Measurements from ENCODE around the gene RAPGEF5.

Gene RAPGEF5

DNA sequence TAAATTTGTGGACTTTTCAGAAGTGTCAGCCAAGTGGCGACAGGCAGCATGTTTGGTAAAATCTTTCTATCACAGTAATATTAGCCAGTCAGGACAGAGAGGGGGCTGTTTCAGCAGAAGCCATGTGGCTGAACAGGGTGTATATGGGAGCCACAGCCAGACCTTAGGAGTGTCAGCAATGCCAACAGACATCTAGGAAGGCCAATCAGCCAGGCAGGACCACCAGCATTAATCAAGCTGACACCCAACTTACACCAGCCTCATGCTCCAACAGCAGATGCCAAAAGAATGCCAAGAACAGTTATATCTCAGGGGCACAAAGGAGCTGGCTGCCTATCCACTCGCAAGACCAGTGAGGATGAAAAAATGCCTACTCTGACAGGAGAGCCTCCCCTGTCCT lies 54.8 kb downstream of the RAPGEF5 start:
- DNase-seq = no peak

DNA sequence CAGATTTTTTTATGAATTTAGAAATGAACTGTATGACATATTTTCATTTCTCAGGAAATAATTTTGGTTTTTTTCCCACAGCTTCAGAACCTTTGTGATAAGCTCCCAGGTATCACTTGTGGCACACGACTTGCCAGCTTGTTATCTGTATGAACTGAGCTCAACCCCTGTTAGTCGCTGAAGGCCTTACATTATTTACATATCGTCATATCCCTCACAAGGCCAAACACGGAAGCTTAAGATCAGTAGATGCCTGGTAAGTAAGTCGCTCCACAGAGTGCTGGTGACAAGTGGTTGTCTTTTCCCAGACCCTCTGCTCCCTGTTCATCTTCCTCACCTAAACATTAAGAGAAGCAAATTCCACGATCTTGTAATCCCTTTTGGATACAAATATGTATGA lies 55.2 kb downstream of the RAPGEF5 start:
- no peak for DNase-seq

DNA sequence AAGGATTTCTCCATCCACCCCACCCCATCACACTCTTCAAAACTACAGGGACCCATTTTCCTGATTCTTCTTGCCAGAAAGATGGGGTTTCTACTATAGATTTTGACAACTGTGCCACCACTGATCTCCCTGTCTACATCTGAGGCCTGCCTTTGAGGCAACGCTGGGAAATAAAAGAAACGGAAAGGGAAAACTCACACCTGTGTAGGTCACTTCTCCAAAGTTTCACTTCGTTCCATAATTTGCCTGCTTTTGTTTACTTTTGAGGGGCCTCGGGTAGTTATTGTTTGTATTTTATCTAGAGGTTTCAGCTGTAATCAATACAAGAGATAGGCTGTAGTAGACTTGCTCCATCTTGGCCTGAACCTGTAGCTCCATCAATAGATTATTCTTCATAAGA lies 56.1 kb downstream of the RAPGEF5 start:
- DNase-seq = no peak

DNA sequence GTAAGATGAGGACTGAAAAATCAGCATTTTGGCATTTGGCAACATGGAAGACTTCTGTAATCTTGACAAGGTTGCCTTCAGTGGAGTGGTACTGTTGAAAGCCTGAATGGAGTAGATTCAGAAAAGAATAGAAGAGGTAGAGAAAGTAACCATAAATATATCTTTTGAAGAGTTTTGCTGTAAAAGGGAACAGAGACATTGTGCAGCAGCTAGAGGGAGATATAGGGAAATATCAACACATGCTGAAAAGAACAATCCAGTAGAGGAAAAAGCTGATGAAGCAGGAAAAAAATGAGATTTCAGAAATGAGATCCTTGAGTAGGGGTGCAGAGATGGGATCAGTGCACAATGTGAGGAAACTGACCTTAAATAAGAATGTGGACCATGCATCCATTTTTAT lies 60.0 kb downstream of the RAPGEF5 start:
- no peak for DNase-seq

DNA sequence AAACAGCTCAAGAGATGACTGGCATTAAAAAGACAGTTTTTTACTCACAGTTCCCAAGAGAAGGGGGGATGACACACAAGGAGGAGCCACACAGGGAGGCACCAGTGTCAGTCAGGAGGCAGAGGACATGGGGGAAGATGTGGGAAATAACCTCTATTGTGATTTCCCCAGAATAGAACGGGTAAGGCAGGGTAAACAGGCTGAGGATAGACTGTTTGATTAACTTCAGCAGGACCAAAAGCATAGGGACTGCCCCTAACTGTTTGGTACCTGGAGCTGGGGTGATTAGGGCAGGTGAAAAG lies 60.7 kb downstream of the RAPGEF5 start:
- DNase-seq = no peak

DNA sequence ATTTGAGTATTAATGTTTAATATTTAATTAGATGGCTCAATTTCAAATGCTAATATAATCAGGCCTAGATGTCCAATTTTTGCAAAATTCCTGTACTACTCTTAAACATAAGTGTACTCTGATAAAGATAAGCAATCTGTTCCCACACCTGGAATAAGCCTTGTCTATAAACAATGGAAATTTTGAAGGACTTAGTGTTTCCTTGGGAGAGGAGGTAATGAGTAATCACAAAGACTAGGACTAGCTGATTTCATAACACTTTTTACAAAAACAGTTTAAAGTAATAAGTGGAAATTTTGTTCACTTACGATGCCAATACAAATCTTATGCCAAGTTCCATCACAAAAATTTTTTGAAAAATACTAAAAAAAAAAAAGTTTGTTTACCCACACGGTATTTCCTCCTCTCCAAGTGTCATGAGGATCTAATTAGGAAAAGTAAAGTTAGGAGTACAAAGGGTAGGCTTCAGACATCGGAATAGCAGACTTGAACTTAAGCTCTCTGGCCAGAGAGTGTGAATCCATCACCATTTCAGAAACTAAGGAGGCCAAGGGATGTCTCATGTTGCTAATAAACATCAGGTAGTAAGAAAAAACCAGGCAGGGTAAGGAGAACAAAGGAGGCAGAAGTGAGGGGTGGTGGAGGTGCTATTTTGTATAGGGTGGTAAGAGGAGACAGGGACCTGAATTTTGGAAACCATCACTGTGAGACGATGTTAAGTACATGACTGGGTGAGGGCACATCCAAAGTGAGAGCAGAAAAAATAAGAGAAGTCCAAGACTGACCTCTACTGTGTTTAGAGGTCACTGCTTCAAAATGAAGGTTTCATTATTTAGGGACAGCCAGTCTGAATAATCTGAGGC lies 61.3 kb downstream of the RAPGEF5 start:
- DNase-seq = no peak

DNA sequence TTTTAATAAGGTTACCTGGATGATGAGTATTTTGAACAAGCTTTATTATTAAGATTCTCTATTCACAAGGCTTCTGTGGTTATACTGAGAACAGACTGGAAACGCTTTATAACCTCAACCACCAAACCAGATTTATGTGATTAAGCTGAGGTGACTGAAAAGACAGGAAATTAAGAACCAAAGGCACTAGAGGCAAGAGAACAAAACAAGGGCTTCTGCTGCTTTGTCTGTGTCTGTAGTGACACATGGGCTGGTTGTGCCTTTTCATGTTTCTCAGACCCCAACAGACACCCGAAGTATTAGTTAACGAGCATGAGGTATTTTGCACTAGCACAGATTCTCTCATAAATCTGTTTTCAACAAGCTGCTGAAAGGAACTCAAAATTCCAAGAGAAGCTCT lies 64.4 kb downstream of the RAPGEF5 start:
- no peak for DNase-seq

DNA sequence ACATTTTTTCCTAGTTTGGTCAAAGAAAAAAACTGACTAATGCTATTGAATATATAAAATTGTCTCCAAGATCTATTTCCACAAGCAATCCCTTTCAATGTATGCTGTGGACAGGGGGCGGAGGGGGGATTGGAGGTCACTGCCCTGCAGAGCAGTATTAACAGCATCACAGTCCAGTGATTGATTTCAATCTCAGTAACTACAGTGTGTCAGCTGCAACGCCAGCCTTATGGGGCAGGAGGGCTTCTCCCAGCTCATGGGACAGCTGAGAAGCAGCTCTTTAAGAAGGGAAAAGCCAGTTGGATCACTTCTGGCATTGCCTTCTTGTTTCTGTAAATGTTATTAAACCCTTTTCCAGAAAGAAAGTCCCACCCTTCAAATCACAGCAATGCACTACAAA lies 65.0 kb downstream of the RAPGEF5 start:
- no peak for DNase-seq

DNA sequence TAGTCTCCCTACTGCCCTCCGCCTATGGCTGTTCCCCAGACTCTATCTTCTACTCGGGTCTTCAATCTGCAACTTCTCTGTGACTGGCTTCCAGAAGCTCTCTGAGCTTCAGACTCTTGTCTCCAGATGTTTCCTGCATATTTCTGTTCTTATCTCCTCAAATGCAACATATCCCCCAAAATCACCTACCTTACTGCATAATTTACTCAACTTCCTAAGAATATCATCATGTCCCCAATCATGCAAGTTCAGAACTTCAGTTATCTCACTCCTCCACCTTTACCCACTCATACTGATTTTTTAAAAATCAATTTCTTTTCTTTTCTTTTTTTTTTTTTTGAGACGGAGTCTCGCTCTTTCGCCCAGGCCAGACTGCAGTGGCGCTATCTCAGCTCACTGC lies 68.8 kb downstream of the RAPGEF5 start:
- DNase-seq = no peak

DNA sequence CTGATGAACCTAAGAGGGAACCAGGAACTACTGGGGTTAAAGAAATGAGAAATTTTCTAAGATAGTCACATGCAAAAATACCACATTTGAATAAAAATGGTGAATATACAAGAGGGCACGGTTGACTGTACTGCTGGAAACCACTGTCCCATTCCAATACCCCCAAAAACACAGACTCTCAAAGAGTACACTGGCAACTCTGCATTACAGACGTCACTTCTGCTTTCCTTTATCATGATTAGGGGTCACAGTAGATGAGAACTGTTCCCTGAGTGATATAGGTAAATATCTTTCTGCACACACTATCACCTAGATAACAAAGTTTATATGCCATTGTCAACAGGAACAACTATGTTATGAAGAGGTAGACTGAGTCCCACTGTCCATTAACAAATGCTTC lies 69.5 kb downstream of the RAPGEF5 start:
- no peak for DNase-seq

DNA sequence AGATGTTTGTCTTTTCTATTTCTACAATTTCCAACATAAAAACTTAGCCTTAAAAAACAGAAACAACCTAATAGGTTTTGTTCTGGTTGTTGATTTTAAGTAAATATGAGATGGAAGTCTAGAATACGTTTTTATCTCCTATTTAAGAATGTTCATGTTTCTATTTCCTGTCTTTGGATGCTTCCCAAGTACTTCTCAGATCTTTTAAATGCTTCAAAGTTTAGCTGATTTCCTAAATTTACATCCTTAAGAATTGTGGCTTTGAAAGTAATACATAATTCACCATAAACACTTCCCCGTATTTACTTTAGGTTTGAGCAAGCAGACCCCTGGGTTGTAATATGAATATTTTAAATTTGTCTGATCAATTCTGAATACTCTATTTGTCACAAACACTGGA lies 70.5 kb downstream of the RAPGEF5 start:
- no peak for DNase-seq

DNA sequence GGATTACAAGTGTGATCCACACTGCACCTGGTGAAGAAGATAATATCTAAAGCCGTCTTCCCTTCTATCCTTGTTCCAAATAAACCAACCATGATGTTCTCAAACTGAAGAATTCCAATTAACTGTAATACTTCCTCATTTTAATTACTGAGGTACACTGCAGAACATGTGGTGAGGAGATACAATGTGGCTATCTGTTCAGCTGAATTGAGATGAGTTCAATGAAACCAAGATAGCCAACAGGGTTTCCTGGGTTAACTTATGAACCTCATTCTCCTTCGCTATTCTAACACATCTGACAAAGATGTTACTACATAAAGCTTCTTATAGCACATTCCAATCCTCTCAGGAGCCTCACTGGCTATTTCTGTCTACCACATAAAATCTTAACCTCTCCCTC lies 75.5 kb downstream of the RAPGEF5 start:
- DNase-seq = no peak

DNA sequence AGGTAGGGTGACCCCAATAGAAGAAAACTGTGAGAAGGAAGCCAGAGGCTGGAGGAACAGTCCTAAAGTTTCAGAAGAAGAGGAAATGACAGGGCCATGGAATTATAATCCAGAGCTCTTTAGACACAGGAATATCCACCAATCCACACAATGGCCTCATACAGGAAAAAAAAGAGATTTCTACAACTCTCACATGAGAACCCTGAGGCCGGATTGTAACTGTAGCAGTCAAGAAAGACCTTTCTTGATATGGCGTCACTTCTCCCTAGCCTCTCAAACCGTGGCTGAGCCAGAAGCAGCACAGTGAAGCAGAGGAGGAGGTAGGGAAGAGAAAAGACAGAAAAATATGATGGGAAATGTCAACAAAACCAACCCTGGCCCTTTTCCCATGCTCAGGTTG lies 76.9 kb downstream of the RAPGEF5 start:
- no peak for DNase-seq

DNA sequence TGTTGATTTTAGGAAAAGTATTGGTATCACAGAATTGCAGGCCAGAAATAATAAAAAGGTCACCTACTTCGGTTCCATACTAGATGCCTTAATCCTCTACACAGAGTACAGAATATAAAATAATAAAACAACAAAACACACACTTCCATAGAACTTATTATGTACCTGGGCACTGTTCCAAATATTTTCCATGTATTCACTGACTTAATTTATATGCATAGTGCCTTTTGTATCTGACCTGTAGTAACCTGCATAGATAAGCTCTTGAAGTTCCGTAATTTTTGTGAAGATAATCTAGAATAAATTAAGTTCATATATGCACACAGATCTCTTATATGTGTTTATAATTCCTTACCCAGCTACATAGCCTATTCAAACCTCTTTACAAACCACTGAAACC lies 78.3 kb downstream of the RAPGEF5 start:
- DNase-seq = no peak

DNA sequence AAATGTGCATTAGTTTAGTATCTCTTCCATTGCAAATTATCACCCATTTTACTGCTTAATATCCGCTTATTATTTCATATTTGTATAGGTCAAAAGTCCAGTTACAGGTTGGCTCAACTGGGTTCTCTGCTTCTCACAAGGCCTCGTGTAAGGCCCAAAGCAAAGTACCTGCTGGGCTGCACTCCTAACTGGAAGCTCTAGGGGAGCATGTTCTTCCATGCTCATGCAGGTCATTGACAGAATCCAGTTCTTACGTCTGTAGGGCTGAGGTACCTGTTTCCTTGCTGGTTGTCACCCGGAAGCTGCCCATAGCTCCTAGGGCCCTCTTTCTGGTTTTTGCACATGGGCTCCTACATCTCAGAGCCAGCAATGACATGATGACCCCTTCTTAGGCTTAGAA lies 79.6 kb downstream of the RAPGEF5 start:
- no peak for DNase-seq

DNA sequence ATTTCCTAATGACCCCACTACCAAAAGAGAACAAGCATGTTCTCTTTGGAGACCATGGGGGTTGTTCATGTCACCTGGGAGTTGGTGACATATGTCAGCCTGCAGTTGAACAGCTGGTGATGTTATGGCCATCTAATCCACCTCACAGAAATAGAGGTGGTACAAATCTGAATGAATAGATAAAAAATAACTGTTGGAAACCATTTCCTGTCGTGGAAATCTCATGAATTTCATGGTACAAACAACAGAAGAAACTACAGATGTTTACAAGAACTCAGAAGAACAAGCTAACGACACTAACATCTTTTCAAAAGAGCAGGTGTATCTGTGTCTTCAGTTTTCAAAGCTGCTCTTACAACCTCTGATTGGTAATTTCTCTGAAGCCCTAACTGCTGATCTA lies 81.3 kb downstream of the RAPGEF5 start:
- no peak for DNase-seq

DNA sequence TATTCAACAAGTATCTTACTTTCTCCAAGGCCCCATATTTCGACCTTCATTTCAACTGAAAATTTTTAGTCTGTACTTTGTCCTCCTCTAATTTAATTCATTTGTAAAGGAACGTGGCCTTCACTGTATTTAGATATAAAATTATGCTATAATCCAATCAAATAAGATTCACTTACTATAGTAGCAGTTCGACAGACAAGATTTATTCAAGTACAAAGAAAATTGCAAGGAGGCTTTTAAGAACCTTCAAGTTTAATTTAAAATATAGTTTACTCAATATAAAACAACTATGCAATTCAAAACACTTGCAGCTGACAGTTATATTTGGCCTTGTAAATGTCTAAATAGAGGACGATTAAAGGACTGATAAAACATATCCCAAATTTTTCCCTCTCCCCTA lies 85.6 kb downstream of the RAPGEF5 start:
- no peak for DNase-seq

DNA sequence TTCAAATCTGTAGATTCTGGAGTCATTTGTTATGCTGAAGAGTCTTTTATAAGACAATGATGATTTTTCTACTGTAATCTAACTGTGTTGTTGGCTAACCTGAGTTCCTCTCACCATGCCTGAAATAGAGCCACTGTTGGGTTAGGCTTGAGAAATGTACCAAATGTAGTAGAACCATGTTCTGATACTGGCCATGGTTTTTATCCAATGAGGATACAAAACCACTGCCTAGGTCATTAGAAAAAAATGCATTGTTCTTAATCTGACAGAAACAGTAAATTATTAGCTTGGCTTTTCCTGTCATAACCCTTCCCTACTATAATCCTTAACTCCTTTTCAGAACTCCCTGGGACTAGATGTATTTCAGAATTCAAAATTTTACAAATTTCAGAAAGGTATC lies 86.6 kb downstream of the RAPGEF5 start:
- no peak for DNase-seq

DNA sequence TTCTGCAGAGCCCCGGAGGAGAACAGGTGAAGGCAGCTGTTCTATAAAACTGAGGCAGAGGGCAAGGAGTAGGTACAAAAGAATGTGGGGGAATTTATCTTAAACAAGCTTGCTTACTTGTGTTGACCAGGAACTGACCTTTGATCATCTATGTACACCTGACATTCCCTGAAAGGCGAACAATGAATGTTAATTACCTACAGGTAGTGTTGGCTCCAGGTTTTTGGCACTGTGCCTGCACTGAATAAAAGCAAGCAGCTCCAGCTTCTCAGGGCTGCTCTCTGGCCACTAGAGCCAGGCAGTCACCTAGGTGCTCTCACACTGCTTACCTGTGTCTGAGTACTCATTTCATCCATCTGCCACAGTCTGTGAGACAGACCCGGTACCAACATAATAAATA lies 87.0 kb downstream of the RAPGEF5 start:
- peak; percentile 50 for DNase-seq

DNA sequence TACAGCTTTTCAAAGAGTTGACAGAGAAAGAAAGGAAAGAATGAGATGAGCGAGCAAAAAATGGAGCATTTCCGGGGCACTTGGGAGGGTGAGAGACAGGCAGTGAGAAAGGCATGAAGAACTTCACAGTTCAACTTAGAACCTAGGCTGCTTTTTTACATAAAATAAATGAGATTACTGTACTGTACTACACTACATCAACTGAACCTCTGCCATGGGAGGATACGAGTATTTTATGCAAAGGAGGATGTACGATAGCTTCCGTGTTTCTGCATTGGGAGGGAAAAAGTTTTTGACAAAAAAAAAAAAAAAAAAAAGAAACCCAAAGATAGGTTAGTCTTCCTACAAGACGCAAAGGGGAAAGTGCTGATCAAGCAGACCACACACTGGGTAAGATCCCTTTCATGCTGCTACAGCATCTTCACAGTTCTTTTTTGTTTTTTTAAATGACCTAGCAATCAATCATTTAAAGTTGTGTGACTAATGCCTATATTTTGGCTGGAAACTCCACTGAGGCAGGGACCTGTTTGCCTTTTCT lies 88.0 kb downstream of the RAPGEF5 start:
- no peak for DNase-seq

DNA sequence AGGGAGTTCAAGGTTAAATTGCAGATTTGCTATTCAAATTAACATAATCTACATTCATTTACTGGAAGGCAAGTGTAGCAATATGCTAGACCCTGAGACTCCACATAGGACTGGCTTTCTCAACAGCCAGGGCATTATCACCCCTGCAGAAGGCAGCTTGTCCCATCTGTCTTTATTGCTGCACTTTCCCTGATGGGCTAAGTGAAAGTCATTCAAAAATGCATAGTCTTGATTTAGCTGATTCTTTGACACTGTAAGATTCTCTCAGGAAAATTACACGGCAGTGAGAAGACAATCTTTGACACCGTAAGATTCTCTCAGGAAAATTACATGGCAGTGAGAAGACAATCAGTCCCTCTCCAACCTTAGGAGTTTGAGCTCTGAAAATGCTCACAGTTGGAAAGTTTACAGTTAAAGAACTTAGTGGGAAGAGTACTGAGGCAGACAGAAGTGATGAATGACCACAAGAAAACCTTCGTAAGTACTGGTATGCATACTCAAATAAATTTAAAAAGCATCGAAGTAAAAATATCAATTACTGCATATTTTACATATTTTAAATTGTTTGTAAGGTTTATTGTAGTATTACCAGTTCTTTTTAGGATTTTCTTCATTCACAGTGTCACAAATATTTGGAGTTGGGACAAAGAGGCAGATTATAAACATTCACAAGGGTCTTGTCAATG lies 88.9 kb downstream of the RAPGEF5 start:
- DNase-seq = no peak

DNA sequence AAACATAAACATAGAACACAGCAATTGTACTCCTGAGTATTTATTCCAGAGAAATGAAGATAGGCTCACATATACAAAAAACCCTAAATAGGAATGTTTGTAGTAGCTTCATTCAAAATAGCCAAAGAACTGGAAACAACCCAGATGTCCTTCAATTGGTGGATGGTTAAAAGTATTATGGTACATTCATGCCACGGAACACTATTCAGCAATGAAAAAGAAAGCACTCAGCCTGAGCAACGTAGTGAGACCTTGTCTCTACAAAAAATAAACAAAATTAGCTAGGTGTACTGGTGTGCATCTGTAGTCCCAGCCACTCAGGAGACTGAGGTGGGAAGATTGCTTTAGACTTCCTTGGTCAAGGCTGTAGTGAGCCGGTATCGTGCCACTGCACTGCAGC lies 94.4 kb downstream of the RAPGEF5 start:
- no peak for DNase-seq

DNA sequence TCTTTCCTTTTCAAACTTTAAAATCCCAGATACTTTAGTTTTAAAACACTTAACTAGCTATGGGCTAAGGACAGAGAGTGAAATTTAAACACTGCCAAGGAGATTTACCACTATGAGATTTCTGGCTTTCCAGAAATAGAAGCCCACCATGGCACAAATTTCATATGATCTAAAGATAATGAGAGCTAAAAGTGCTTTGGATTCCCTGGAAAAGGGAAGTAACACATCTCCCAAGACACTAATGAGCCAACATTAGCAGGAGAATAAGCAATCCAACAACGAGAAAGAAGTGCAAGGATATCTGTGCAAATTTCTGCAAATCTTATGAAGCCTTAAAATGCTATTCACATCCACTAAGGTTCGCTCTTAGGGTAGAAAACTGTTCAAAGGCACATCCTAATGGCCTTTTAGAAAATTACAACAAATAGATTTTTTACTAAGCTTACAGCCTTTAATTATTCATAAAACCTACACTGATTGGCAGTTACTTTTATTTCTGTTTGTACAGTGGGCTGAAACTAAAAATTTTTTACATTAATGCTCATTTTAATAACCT lies 100.3 kb downstream of the RAPGEF5 start:
- DNase-seq = no peak

DNA sequence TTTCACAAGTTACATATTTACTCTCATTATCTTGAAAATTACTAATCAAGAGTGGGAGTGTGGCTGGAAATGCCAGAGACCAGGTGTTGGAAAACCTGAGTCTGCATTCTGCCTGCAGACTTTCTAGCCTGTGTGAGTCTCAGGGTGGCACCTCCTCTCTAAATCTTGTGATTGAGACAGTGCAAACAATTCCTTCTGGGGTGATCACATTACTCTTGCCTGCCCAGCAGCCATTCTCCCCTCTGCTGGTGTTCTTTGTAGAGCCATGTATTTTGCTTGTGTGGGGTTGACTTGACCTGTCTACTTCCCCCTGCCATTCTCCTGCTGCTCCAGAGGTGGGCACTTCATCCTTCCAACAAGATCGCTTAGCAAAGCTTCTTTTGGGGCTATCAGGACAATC lies 101.1 kb downstream of the RAPGEF5 start:
- no peak for DNase-seq
